Panc1 (cell line): ENCODE results near the gene GRAMD1C. TPM values are rescaled to one million over a fixed set of nuclear protein-coding genes. Genes with fewer than 3 reads are reported as not detected.

Experiments
- ATAC-seq: fragments of 200-7000 bp; cut with Tn5 transposase; 2 replicates; pipeline ENCODE4 v1.9.1; 2020; ENCODE audit warnings: mild to moderate bottlenecking, moderate library complexity
- BruUV-seq: library from RNA; stranded (reverse); fragments of 400-500 nt; replicated peaks from 2 replicates; lab custom pipeline; 2021; lab: Mats Ljungman, UMichigan
- CTCF ChIA-PET: fragments of 300-600 bp; sonication (Branson Sonifier 250); formaldehyde crosslinking; loops from one replicate; lab custom pipeline; 2022; ENCODE audit warnings: antibody characterized with exemption; lab: Charles Lee
- POLR2A ChIA-PET: fragments of 300-600 bp; sonication (Branson Sonifier 250); formaldehyde crosslinking; loops from one replicate; lab custom pipeline; 2022; ENCODE audit warnings: antibody characterized with exemption; lab: Charles Lee
- DNase-seq: peaks from one replicate; pipeline ENCODE4 v3.0.0-alpha.2; 2010; ENCODE audit warnings: low read depth, low spot score
- H3K27ac ChIP-seq: 2 replicates; pipeline ENCODE4 v1.5.1; 2011; ENCODE audit warnings: mild to moderate bottlenecking, low read length, inconsistent platforms
- H3K27me3 ChIP-seq: fragments of 200-500 bp; sonication (Bioruptor generic); 2 replicates; pipeline ENCODE4 v1.6.0; 2014; ENCODE audit warnings: low read length, inconsistent platforms; ENCODE audit not compliant: control insufficient read depth, insufficient read depth
- H3K36me3 ChIP-seq: fragments of 200-500 bp; sonication (Bioruptor generic); 2 replicates; pipeline ENCODE4 v1.5.1; 2014; ENCODE audit warnings: inconsistent platforms, mild to moderate bottlenecking, low read length, moderate library complexity; ENCODE audit not compliant: control insufficient read depth, insufficient read depth
- H3K4me1 ChIP-seq: 2 replicates; pipeline ENCODE4 v1.5.1; 2011; ENCODE audit warnings: inconsistent platforms, mild to moderate bottlenecking, low read length, moderate library complexity; ENCODE audit not compliant: control insufficient read depth, insufficient read depth
- H3K4me3 ChIP-seq, 2 experiments: 2 replicates each; pipeline ENCODE4 v1.5.1; 2011 to 2012; ENCODE audit warnings: low read depth in 2 of 2, low read length in 2 of 2, mild to moderate bottlenecking in 2 of 2, inconsistent platforms in 1 of 2, moderate library complexity in 1 of 2
- H3K9me3 ChIP-seq: fragments of 200-500 bp; sonication (Bioruptor generic); 2 replicates; pipeline ENCODE4 v1.5.1; 2014; ENCODE audit warnings: low read depth, mild to moderate bottlenecking, inconsistent platforms, low read length, moderate library complexity; ENCODE audit not compliant: control insufficient read depth, insufficient read depth
- CTCF ChIP-seq: fragments of 450-650 bp; IDR thresholded peaks from 2 replicates; pipeline ENCODE4 v1.5.1; 2017; ENCODE audit warnings: mild to moderate bottlenecking
- POLR2AphosphoS5 ChIP-seq: IDR thresholded peaks from 2 replicates; pipeline ENCODE4 v1.6.1; 2012; ENCODE audit warnings: mild to moderate bottlenecking, low read depth, low read length, moderate library complexity
- REST ChIP-seq, 2 experiments: IDR thresholded peaks; 2 replicates each; pipeline ENCODE4 v1.6.1; 2011 to 2012; ENCODE audit warnings: low read depth in 2 of 2, control low read depth in 1 of 2, low read length in 1 of 2, mild to moderate bottlenecking in 1 of 2, moderate library complexity in 1 of 2; ENCODE audit not compliant: insufficient read depth in 1 of 2
- SIN3A ChIP-seq: IDR thresholded peaks from 2 replicates; pipeline ENCODE4 v1.6.1; 2012; ENCODE audit warnings: low read depth, mild to moderate bottlenecking, low read length, moderate library complexity, borderline replicate concordance; ENCODE audit not compliant: insufficient read depth
- TCF7L2 ChIP-seq: IDR thresholded peaks from 2 replicates; pipeline ENCODE4 v1.6.1; 2011; ENCODE audit warnings: mild to moderate bottlenecking, low read depth, low read length, inconsistent platforms
- in situ Hi-C: cut with HindIII; loops from 2 replicates; pipeline ENCODE4 v1.10.0; 2016; ENCODE audit warnings: low sequenced_read_pairs, low pct_unique_long_range_greater_than_20kb
- intact Hi-C: fragments of 100-400 bp; cut with micrococcal nuclease; formaldehyde crosslinking; loops from one replicate; pipeline ENCODE4 v1.10.0; 2022; ENCODE audit not compliant: unreplicated experiment
- total RNA-seq: library from RNA; stranded (reverse); gene quantifications from one replicate; pipeline ENCODE4 v1.2.1, GENCODE V29; 2021; ENCODE audit not compliant: unreplicated experiment

Gene GRAMD1C
- total RNA-seq, 1 experiment from 2014 or later = 3.9 TPM

GRCh38 chr3:113894927-113895326 is 56.3 kb downstream of the GRAMD1C start:
- POLR2A ChIA-PET = no interaction called here
- Histone ChIP-seq H3K4me3 (no peak overlapping the region), H3K27me3 (no peaks in the 10 kb centered on the region), H3K4me1 (no peaks in the 10 kb centered on the region), H3K9me3 (no peaks in the 10 kb centered on the region), H3K27ac (no peak overlapping the region), H3K36me3 (no peaks in the 10 kb centered on the region)
- no TSS peak for BruUV-seq
- no peak for DNase-seq
- CTCF ChIA-PET = no interaction called here
- no peak for ATAC-seq
- intact Hi-C loops = no loop called here
- TF ChIP-seq SIN3A (no peak), CTCF (no peak)
- in situ Hi-C loops = no loop called here

GRCh38 chr3:113895964-113896363 is 57.4 kb downstream of the GRAMD1C start:
- CTCF ChIA-PET = no interaction called here
- no TSS peak for BruUV-seq
- POLR2A ChIA-PET = no interaction called here
- in situ Hi-C loops (no loop called here), intact Hi-C loops (no loop called here)
- no peak for ATAC-seq
- Histone ChIP-seq H3K27ac (no peak overlapping the region), H3K4me1 (no peaks in the 10 kb centered on the region), H3K9me3 (no peaks in the 10 kb centered on the region), H3K27me3 (no peaks in the 10 kb centered on the region), H3K36me3 (no peaks in the 10 kb centered on the region), H3K4me3 (no peak overlapping the region)
- no peak for DNase-seq
- TF ChIP-seq SIN3A (no peak), POLR2AphosphoS5 (no peak), TCF7L2 (no peak), REST (IDR thresholded peaks at IDR 0.05; ENCODE audit: insufficient read depth in 1 of 2, low read depth in 2 of 2, low read length in 1 of 2) (no peak), CTCF (no peak)

GRCh38 chr3:113896930-113897329 is 58.3 kb downstream of the GRAMD1C start:
- ChIA-PET CTCF (no interaction called here), POLR2A (no interaction called here)
- intact Hi-C loops = no loop called here
- DNase-seq (no peak), ATAC-seq (no peak)
- Histone ChIP-seq H3K4me1 (no peaks in the 10 kb centered on the region), H3K36me3 (no peaks in the 10 kb centered on the region), H3K27me3 (no peaks in the 10 kb centered on the region), H3K27ac (no peak overlapping the region), H3K4me3 (no peak overlapping the region), H3K9me3 (no peaks in the 10 kb centered on the region)
- BruUV-seq = no TSS peak
- in situ Hi-C loops = no loop called here
- no peak for TF ChIP-seq POLR2AphosphoS5
- no peak for TF ChIP-seq TCF7L2
- TF ChIP-seq SIN3A = no peak
- no peak for TF ChIP-seq REST (IDR thresholded peaks at IDR 0.05; ENCODE audit: insufficient read depth in 1 of 2, low read depth in 2 of 2, low read length in 1 of 2)
- TF ChIP-seq CTCF = no peak
